DMS153 treated with DMSO at 0.1 percent for 48 hours (cell line): Measurements from ENCODE around the gene ZNF160.

ENCODE experiments used
- DNase-seq: peaks from one replicate; lab custom pipeline; 2025; ENCODE audit not compliant: unreplicated experiment; lab: John Stamatoyannopoulos, UW

The ZNF160 gene

GRCh38 chr19:53094754-53095575 is 8.3 kb downstream of the ZNF160 start:
- DNase-seq: no peak

DNA sequence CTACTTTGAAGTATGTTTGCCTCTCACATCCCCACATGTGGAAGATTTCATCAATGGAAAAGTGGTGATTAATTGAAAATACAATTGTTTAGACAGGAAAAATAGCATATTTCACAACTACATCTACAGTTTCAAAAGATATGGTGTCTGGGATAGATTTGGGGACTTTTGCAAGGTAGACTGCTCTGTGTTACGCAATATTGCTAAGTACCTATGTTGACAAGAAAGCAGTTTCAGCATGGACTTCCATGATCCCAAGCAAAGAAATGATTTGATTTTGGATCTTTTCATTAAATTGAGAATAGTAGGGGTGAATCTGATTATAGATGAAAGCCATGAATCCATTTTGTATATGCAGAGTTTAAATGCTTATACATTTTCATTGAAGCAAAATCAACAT is 10.5 kb downstream of the ZNF160 start:
- no peak for DNase-seq

DNA sequence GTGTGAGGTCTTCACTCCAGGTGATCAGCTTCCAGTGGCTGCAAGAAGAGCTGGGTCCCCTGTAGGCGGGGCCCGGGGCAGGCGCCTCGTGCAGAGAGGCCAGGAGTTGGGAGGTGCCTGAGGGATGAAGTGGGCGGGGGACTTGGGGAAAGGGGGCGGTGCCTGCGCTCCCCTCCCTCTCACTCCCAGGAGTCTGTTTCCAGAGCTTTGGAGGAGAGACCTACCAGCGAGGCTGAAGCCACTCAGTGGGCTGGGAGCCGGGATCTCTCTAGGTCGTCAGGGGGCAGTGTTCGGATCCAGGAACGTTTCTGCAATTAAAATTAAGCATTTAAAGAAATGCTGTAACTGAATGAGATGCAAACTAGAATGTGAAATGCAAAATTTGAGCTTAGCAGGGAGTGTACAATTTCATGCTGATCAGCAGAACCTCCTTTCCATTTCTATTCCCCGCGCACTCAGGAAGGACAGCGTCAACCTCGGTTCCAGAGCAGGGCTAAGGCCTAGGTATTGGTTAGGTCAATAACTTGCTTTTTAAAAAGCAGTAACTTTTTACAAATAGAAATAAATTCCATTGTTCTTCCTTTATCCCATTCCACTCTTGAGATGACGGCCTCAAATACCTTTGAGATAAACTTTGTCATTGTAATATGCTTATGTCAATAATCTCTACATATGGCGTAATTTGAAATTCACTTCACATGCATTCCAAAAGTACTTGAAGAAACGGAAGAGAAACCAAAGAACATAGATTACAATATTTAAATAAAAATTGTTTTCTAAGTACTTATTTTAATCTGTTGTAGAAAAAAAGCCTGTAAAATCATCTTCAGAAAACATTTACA is 11.6 kb downstream of the ZNF160 start:
- DNase-seq: no peak

DNA sequence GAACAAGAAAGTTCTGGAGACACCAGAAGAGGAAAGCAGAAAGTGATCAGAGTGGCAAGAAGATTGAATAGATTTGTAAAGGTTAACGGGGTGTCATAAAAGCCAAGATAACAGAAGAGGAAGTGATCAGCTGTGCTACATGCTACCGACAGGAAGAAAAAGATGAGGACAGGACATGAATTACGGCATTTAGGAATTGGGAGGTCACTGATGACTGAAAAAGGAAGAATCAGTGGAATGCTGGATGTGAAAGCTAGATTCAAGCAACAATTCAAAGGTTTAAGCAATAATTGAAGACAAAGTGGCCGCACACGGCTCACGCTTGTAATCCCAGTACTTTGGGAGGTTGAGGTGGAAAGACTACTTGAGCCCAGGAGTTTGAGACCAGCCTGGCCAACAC is 15.1 kb downstream of the ZNF160 start:
- DNase-seq: no peak

GRCh38 chr19:53086949-53087348 is 16.3 kb downstream of the ZNF160 start:
- no peak for DNase-seq

DNA sequence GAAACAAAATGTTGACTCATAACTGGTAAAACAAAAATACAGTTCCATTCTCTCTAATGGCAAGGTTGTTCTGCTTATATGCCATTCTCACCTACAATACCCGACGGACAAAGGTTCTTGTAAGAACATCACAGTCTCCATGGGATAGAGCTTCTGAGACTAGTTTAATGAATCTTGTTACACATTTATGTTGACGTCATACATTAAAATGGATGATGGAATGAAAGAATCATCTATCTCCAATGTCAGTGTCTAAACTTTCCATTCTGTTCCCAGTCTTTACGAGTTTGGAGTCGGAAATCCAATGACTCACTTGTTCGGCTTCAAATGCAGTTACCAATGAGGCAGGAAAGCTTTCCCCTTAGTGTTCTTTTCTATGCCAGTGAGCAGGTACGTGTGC is 17.7 kb downstream of the ZNF160 start:
- DNase-seq: no peak

- DNase-seq: no peak
These were observed 20.3 kb downstream of the ZNF160 start for GRCh38 chr19:53082929-53083328.

GRCh38 chr19:53079313-53079924 is 23.8 kb downstream of the ZNF160 start:
- no peak for DNase-seq

GRCh38 chr19:53078668-53079067 is 24.6 kb downstream of the ZNF160 start:
- DNase-seq: no peak

GRCh38 chr19:53076984-53077383 is 26.2 kb downstream of the ZNF160 start:
- DNase-seq: no peak

DNA sequence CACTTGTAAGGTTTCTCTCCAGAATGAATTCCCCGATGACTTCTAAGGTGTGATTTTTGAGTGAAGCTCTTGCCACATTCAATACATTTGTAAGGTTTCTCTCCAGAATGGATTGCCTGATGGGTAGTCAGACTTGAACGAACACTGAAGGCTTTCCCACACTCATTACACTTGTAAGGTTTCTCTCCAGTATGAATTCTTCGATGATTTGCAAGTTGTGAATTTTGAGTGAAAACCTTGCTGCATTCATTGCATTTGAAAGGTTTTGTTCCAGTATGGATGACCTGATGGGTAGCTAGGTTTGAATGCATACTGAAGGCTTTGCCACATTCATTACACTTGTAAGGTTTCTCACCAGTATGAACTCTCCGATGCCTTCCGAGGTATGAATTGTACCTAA is 34.4 kb downstream of the ZNF160 start:
- no peak for DNase-seq

DNA sequence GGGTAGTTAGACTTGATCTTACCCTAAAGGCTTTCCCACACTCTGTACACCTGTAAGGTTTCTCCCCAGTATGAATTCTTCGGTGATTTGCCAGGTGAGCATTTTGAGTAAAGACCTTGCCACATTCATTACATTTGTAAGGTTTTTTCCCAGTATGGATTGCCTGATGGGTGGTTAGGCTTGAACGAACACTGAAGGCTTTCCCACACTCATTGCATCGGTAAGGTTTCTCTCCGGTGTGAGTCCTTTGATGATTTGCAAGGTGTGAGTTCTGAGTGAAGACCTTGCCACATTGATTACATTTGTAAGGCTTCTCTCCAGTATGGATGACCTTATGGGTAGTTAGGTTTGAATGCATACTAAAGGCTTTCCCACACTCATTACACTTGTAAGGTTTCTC is 35.0 kb downstream of the ZNF160 start:
- DNase-seq: no peak

- DNase-seq: no peak
These were observed 45.2 kb downstream of the ZNF160 start for GRCh38 chr19:53057904-53058580.

DNA sequence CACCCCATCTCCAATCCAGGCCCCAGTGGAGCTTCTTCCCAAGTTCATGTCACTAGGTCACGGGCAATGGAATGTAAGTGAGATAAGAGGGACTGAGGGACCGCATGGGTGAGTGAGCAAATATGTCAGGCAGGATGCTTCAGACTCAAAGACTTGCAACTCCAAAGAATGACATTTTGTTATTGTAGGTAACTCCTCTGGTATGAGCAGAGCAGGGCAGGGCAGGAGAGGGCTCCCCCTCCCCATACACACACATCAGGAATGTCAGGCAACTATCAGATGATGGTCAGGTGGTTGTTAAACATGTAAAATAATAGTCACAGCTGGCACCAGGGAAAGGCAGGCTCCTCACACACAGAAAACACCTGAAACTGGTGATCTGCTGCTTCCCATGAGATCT is 48.1 kb downstream of the ZNF160 start:
- DNase-seq: no peak

GRCh38 chr19:53047379-53047778 is 55.8 kb downstream of the ZNF160 start:
- no peak for DNase-seq

- DNase-seq: no peak
These were observed 57.7 kb downstream of the ZNF160 start for GRCh38 chr19:53045536-53045935.

GRCh38 chr19:53041366-53041765 is 61.9 kb downstream of the ZNF160 start:
- DNase-seq: no peak

- DNase-seq: no peak
These were observed 65.8 kb downstream of the ZNF160 start for GRCh38 chr19:53037101-53038097.

GRCh38 chr19:53034948-53035675 is 68.1 kb downstream of the ZNF160 start:
- DNase-seq: no peak
